Keratinocyte (primary cell): Measurements from ENCODE around the gene AKR1C4. TPM values are rescaled to one million over a fixed set of nuclear protein-coding genes. Genes with fewer than 3 reads are reported as not detected.

Experiments
- DNase-seq: peaks from one replicate; pipeline ENCODE4 v3.0.0-alpha.2; 2011; ENCODE audit warnings: low read depth, missing footprints, low spot score
- FAIRE-seq: peaks from 2 replicates; lab custom pipeline; 2011; peaks lifted over from hg19 to GRCh38; lab: Jason Lieb, UNC
- H2AFZ ChIP-seq: 2 replicates; pipeline ENCODE4 v1.6.0; 2012; ENCODE audit warnings: low read length, control low read depth, inconsistent platforms; ENCODE audit not compliant: control insufficient read depth
- H3K27ac ChIP-seq: 2 replicates; pipeline ENCODE4 v1.5.1; 2011; ENCODE audit warnings: low read length; ENCODE audit not compliant: control insufficient read depth, insufficient read depth
- H3K27me3 ChIP-seq: 3 replicates; pipeline ENCODE4 v1.6.0; 2011; ENCODE audit warnings: low read length; ENCODE audit not compliant: control insufficient read depth, insufficient read depth; ENCODE audit errors: extremely low read depth
- H3K36me3 ChIP-seq, 2 experiments: 2 replicates in 1 of 2; 3 replicates in 1 of 2; pipeline ENCODE4 v1.5.1; 2011; ENCODE audit warnings: low read length in 2 of 2, mild to moderate bottlenecking in 1 of 2; ENCODE audit not compliant: control insufficient read depth in 2 of 2, insufficient read depth in 2 of 2; ENCODE audit errors: extremely low read depth in 1 of 2
- H3K4me1 ChIP-seq: 3 replicates; pipeline ENCODE4 v1.5.1; 2011; ENCODE audit warnings: low read length; ENCODE audit not compliant: control insufficient read depth, insufficient read depth; ENCODE audit errors: extremely low read depth
- H3K4me2 ChIP-seq: 3 replicates; pipeline ENCODE4 v1.6.0; 2011; ENCODE audit warnings: low read depth, low read length; ENCODE audit not compliant: control insufficient read depth, insufficient read depth; ENCODE audit errors: extremely low read depth
- H3K4me3 ChIP-seq, 3 experiments: fragments of 200-600 bp in 1 of 3; sonication (generic) in 1 of 3; 2 replicates in 2 of 3; 3 replicates in 1 of 3; pipeline ENCODE4 v1.5.1; 2011 to 2016; ENCODE audit warnings: low read length in 3 of 3, mild to moderate bottlenecking in 3 of 3, control low read depth in 2 of 3, inconsistent platforms in 1 of 3, low read depth in 1 of 3, mixed read lengths in 1 of 3, mixed run types in 1 of 3, moderate library complexity in 1 of 3; ENCODE audit not compliant: control insufficient read depth in 2 of 3, insufficient read depth in 2 of 3; ENCODE audit errors: extremely low read depth in 1 of 3
- H3K79me2 ChIP-seq: 2 replicates; pipeline ENCODE4 v1.6.0; 2012; ENCODE audit warnings: low read length; ENCODE audit not compliant: control insufficient read depth, insufficient read depth
- H3K9ac ChIP-seq: 3 replicates; pipeline ENCODE4 v1.6.0; 2011; ENCODE audit warnings: low read length; ENCODE audit not compliant: control insufficient read depth, insufficient read depth; ENCODE audit errors: extremely low read depth
- H3K9me1 ChIP-seq: 3 replicates; pipeline ENCODE4 v1.6.0; 2011; ENCODE audit warnings: low read length; ENCODE audit not compliant: control insufficient read depth, insufficient read depth; ENCODE audit errors: extremely low read depth
- H3K9me3 ChIP-seq: 2 replicates; pipeline ENCODE4 v1.5.1; 2012; ENCODE audit warnings: low read depth, low read length; ENCODE audit not compliant: control insufficient read depth
- H4K20me1 ChIP-seq: 3 replicates; pipeline ENCODE4 v1.6.0; 2011; ENCODE audit warnings: low read length; ENCODE audit not compliant: control insufficient read depth, insufficient read depth; ENCODE audit errors: extremely low read depth
- EZH2 ChIP-seq: IDR thresholded peaks from one replicate; pipeline ENCODE4 v1.6.1; 2012; ENCODE audit warnings: inconsistent platforms, mild to moderate bottlenecking, low read length, moderate library complexity
- dilution Hi-C: fragments of 300-500 bp; cut with MboI; formaldehyde crosslinking; loops from one replicate; pipeline ENCODE4 v1.7.0; 2020; ENCODE audit warnings: low sequenced_read_pairs; ENCODE audit not compliant: extremely low pct_ligation_motif_present
- polyA plus RNA-seq, 5 experiments: library from polyadenylated mRNA; depleted of rRNA in 3 of 5; stranded (reverse) in 3 of 5; stranded (forward) in 1 of 5; unstranded in 1 of 5; fragments of >200 nt; gene quantifications; 1 replicate in 1 of 5; 2 replicates in 3 of 5; 3 replicates in 1 of 5; pipeline versions ENCODE4 v1.2.1 to v1.2.3, GENCODE V29; 2011 to 2012; ENCODE audit warnings: missing spikeins in 2 of 5, low read depth in 1 of 5, low replicate concordance in 1 of 5
- TF ChIP-seq, protein P1 (sequence below), 3 experiments: IDR thresholded peaks in 1 of 3; conservative IDR thresholded peaks in 1 of 3; optimal IDR thresholded peaks in 1 of 3; 2 replicates in 2 of 3; 3 replicates in 1 of 3; pipeline versions ENCODE3 to v1.5.1; 2011; ENCODE audit warnings: low read length in 3 of 3, mild to moderate bottlenecking in 3 of 3, moderate library complexity in 2 of 3, control low read depth in 1 of 3, inconsistent platforms in 1 of 3; ENCODE audit not compliant: insufficient read depth in 2 of 3; ENCODE audit errors: extremely low read depth in 1 of 3

AKR1C4 gene
- polyA plus RNA-seq, 1 donor (not counting 4 experiments of a cell fraction or from before 2014, with no cell fraction given): not detected

DNA sequence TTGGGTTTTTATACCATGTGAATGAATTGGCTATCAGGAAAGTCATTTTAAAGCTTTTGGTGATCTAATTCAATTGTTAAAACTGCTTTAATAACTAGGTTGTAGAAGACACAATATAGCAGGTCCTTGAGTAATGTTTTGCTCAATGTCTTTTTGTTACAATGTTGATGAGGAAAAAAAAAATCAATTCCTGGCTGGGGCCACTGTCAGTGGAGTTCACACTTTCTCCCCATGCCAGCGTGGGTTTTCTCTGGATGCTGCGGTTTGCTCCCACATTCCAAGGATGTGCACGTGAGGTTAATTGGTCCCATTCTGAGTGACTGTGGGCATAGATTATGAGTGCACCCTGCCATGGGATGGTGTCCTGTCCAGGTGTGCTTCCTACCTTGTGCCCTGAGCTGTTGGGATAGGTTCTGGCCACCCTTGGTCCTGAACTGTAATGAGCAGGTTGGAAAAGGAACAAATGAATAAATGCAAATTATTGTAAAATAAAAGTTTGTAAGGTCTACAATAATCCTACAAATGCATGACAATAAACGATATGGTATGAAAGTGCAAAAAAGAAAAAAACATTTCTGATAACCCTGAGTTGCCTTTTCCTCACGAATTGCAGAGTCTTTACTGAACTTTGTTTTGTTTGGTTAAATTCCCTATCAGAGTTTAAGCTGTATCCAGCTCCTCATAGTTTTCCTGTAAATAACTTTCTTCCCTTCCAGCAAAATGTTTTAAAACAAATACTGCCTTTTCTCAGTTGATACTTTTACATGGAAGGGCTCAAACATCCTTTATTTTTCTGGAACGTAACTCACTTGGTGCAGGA, 62.7 kb downstream of the AKR1C4 start:
- dilution Hi-C loops: no loop called here
- Histone ChIP-seq H3K79me2 (no peaks in the 10 kb centered on the region), H3K4me3 (no peak overlapping the region), H3K27me3 (no peaks in the 10 kb centered on the region), H3K36me3 (no peaks in the 10 kb centered on the region), H2AFZ (no peak overlapping the region), H3K9me1 (no peaks in the 10 kb centered on the region), H3K4me1 (no peaks in the 10 kb centered on the region), H3K9me3 (no peaks in the 10 kb centered on the region), H3K9ac (no peak overlapping the region), H4K20me1 (no peaks in the 10 kb centered on the region), H3K4me2 (no peak overlapping the region), H3K27ac (no peak overlapping the region)
- FAIRE-seq (no peak), DNase-seq (no peak)
- TF ChIP-seq, protein P1, sequence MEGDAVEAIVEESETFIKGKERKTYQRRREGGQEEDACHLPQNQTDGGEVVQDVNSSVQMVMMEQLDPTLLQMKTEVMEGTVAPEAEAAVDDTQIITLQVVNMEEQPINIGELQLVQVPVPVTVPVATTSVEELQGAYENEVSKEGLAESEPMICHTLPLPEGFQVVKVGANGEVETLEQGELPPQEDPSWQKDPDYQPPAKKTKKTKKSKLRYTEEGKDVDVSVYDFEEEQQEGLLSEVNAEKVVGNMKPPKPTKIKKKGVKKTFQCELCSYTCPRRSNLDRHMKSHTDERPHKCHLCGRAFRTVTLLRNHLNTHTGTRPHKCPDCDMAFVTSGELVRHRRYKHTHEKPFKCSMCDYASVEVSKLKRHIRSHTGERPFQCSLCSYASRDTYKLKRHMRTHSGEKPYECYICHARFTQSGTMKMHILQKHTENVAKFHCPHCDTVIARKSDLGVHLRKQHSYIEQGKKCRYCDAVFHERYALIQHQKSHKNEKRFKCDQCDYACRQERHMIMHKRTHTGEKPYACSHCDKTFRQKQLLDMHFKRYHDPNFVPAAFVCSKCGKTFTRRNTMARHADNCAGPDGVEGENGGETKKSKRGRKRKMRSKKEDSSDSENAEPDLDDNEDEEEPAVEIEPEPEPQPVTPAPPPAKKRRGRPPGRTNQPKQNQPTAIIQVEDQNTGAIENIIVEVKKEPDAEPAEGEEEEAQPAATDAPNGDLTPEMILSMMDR (optimal IDR thresholded peaks at IDR 0.05 in 1 of 3, IDR thresholded peaks at IDR 0.05 in 1 of 3, conservative IDR thresholded peaks at IDR 0.05 in 1 of 3; ENCODE audit: extremely low read depth in 1 of 3, insufficient read depth in 2 of 3, low read length in 3 of 3): no peak
- no peak for TF ChIP-seq EZH2

DNA sequence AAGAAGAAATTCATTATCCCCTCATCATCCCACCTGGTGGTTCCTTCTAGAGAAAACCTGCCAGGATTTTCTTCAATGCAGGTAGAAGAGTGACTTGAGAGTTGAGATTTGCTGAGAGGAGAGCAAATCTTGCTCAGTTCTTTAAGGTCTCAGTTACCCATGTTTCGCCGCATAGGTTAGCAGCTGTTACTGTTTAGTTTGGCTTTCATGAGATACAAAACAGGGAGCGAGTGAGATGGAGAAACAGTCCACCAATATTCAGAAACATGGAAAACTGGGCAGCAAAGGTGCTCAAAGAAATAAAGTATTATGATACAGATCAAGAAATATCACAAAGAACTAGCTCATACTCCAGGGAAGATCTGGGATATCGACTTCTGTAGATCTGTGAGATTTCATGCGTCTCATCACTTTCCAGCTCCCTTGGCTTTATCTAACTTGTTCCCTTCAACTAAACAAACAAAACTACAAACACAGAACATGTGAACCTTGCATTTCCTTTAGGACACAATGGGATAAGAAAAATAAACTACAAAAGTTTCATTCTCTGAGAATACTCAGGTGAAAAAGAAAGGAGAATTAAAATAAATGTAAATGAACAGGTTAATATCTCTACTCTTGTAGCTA, 63.4 kb downstream of the AKR1C4 start:
- Histone ChIP-seq H2AFZ (no peak overlapping the region), H3K9me3 (no peaks in the 10 kb centered on the region), H3K4me3 (no peak overlapping the region), H3K27ac (no peak overlapping the region), H3K79me2 (no peaks in the 10 kb centered on the region), H4K20me1 (no peaks in the 10 kb centered on the region), H3K9ac (no peak overlapping the region), H3K4me2 (no peak overlapping the region), H3K9me1 (no peaks in the 10 kb centered on the region), H3K36me3 (no peaks in the 10 kb centered on the region), H3K27me3 (no peaks in the 10 kb centered on the region), H3K4me1 (no peaks in the 10 kb centered on the region)
- dilution Hi-C loops: no loop called here
- no peak for TF ChIP-seq EZH2
- TF ChIP-seq, protein P1 (optimal IDR thresholded peaks at IDR 0.05 in 1 of 3, IDR thresholded peaks at IDR 0.05 in 1 of 3, conservative IDR thresholded peaks at IDR 0.05 in 1 of 3; ENCODE audit: extremely low read depth in 1 of 3, insufficient read depth in 2 of 3, low read length in 3 of 3): no peak
- FAIRE-seq: no peak
- no peak for DNase-seq
